GM18867 (cell line): Measurements from ENCODE around the gene ARHGAP32.

Experiments
- ATAC-seq: cut with Tn5 transposase; IDR thresholded peaks from one replicate; pipeline ENCODE4 v1.9.1; 2021; ENCODE audit warnings: mild to moderate bottlenecking, moderate library complexity; ENCODE audit not compliant: unreplicated experiment

Gene ARHGAP32

DNA sequence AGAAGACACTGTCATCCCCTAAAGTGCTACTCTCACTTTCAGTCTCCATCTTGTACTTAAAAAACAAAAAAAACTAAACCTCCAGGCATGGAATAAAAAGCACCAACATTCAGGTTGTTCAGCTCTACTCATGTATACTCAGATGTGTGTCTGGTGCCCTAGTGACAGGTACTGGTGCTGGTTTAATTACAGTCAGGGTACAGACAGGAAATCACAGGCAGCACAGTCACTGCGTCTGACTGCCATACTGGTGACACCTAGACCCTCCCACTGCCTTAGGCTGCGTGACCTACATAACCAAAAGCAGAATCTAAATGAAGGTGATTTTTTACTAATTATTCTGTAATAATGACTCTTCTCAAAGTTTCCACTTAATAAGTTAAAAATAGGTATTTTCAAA is at the start of gene ARHGAP32:
Gene ARHGAP32 (minus strand): TSS at position 176 of the 400 bp plus-strand sequence. CDS start 127 bp downstream, at position 49.
- ATAC-seq: no peak

GRCh38 chr11:129239207-129239606 is 47.1 kb upstream of the ARHGAP32 start:
- no peak for ATAC-seq

- ATAC-seq: no peak
These were observed 45.9 kb upstream of the ARHGAP32 start for GRCh38 chr11:129237880-129238638.

DNA sequence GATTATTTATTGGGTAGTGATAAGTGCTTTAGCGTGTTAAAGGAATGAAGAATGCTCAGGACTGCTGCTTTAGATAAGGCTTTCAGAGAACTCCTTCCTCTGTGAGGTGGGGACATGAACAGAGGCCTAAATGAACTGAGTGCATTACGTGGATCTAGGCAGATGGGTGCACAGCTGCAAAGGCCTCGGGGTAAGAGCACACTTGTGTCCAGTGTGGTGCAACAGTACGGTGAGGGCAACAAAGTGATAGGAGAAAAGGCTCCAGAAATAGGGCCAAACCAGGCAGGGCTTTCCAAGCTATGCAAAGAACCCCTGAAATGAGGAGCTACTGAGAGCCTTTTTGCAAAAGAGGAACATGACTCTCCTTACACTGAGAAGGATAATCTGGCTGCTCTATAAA is 45.3 kb upstream of the ARHGAP32 start:
- ATAC-seq: no peak

DNA sequence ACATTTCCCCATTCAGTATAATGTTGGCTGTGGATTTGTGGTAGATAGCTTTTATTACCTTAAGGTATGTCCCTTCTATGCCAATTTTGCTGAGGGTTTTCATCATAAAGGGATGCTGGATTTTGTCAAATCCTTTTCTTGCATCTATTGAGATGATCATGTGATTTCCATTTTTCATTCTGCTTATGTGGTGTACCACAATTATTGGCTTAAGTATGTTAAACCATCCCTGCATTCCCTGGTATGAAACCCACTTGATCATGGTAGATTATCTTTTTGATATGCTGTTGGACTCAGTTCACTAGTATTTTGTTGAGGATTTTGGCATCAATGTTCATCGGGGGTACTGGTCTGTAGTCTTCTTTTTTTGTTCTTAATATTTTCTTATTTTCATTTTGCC is 44.7 kb upstream of the ARHGAP32 start:
- ATAC-seq: no peak

GRCh38 chr11:129234978-129235377 is 42.9 kb upstream of the ARHGAP32 start:
- no peak for ATAC-seq

GRCh38 chr11:129230006-129230405 is 37.9 kb upstream of the ARHGAP32 start:
- ATAC-seq: no peak

DNA sequence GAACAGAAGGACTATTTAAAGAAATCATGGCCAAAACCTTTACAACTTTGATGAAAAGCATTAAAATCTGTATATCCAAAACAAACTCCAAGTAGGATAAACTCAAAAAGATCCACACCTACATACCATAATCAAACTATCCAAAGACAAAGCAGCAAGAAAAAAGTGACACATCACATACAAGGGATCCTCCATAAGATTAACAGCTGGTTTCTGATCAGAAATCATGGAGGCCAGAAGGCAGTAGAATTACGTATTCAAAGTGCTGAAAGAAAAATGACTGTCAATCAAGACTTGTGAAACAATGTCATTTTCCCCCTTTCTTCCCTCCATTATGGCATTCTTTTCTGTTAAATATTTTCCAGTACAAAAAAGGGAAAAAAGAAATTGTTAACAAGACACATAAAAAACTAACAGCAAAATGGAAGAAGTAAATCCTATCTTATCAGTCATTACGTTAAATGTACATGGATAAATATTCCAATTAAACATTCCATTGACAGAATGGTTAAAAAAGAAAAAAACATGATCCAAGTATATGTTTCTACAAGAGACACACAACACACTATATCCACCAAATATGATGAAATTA is 34.2 kb upstream of the ARHGAP32 start:
- no peak for ATAC-seq

GRCh38 chr11:129225190-129225589 is 33.1 kb upstream of the ARHGAP32 start:
- ATAC-seq: no peak

DNA sequence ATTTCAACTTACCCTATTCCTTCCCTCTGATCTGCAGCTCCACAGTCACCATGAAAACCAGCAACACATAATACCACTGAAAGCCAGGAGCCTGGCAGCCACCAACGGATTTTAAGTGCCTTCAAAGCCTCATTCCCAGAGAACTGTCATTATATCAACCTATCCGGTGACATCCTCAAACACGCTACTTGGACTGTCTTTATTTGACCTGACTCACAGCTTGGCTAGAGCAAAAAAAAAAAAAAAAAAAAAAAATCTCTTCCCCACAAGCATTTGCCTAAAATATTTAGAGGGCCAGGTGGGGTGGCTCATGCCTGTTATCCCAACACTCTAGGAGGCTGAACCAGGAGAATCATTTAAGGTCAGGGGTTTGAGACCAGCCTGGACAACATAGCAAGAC is 32.4 kb upstream of the ARHGAP32 start:
- no peak for ATAC-seq

DNA sequence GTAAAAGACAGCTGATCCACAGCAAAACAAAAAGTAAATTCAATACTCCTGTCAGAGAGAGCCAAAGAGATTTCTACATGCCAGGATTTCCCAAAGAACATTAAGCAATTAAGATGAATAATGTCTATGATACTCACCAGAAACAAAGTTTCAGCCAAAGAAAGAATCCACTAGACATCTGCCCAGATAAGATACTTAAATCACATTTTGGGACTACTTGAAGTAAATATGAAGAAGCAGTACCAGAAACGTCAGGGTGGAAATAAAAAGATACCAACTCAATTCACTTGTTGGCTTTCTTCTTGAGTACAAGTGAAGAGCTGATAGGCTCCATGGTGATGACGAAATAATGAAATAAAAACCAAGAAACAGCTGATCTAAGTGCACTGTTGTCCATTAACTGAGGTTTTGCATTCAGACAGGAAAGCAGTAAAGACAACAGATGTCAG is 31.6 kb upstream of the ARHGAP32 start:
- ATAC-seq: no peak

DNA sequence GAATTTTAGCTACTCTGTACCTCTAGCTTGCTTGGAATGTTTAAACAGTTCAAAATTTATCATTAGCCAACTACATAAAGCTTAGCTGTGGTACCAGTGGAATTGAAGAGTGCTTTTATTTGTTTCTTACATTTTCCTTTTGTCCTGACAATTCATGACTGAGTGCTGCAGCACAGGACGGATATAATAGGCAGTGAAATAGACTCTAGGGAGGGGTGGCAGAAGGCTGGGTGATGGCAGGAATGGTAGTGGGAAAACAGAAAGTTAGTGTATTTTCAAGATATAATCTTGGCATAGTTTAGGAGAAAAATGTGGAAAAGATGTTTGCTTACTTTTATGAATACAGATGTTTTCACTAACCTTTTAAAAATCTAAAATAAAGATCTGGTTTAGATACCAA is 31.1 kb upstream of the ARHGAP32 start:
- no peak for ATAC-seq

DNA sequence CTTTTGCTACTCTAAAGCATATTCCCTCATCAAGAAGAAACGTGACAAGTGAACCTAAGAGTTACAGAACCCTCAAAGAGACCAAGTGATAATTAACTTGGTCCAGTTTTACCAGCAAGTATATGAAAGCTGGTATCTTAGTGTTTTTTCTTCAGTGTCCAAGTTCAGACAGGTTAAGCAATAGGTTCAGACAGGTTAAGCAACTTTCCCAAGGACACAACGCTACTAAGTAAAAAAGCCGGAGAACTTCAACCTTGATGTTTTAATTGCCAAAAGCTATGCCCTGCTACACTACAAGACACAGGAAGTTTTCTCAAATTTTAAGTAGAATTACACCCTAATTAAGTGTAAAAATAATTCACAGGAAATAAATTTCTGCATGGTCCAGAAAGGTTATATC is 30.0 kb upstream of the ARHGAP32 start:
- ATAC-seq: no peak

DNA sequence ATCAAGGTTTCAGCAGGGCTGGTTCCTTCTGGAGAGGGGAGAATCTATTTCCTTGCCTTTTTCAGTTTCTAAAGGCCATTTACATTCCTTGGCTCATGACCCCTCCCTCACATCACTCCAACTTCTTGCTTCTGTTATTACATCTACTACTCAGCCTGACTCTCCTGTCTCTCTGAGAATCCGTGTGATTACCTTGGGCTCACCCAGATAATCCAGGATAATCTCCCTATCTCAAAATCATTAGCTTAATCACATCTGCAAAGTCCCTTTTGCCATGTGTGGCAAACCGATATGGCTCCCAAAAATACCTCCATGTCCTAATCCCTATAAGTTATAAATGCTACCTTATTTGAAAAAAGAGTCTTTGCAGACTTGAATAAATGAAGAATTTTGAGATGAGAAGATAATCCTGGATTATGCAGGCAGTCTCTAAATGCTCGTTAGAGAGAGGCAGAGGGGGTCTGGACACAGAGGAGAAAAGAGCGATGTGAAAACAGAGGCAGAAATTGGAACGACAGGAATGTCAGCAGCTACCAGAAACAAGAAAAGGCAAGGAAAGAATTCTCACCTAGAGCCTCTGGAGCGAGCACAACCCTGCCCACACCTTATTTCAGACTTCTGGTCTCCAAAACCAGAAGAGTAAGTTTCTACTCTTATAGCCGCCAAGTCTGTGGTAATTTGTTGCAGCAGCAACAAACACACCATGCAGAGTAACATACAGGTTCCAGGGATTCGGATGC is 23.6 kb upstream of the ARHGAP32 start:
- no peak for ATAC-seq

DNA sequence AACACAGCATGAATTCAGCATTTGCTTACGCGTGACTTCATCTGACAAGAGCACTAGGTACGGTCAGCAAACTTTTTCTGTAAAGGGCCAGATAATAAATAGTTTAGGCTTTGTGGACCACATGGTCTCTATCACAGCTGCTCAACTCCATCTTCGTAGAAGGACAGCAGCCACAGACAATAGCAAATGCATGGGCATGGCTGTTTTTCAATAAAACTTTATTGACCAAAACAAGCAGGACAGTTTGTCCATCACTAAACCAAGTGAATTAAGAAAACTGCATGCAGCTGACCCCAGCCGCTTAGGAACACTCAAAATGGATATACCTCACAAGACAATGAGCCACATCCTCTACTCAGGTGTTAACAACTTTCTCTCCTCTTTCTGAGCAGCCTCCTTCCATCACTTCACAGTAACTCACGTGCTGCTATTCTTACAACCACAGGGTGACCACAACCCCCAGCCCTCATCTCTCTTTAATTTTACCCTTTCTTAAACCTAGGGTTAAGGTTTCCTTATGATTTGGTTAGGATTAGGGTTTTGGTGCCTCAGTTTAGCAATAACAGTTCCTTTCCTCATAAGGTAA is 22.7 kb upstream of the ARHGAP32 start:
- ATAC-seq: no peak

DNA sequence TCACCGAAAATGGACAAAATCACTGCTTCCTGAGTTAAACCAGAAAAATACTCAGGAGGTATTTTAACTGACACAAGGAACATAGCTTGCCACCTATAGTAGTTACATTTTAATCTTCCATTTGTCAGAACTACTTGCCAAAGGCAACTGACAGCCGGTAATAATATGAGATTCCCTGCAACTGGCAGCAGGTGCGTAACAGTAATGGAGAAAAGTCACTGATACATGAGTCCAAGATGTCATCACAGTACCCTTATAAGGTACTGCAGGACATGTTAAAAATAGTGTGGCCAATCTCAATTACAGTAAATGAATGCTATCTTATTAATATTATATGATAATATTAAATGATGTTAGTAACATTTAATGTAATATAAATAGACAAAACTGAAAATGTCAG is 21.1 kb upstream of the ARHGAP32 start:
- no peak for ATAC-seq

DNA sequence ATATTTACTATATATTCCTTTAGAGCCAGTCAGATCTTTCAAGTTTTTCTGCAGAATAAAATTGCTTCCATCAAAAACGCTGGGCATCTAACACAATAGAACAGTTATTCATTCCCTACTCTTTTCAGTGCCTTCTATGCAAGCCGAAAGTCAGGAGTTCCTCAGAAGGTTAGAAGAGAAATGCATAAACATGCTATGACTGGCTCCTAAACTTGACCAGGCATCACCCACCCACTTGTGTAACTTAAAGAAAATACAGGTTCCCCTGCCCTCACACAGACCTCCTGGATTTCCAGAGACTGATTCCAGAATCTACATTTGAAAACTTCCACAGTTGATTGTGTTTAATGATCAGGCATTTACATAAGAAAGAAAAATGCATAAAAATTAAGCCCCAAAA is 19.3 kb upstream of the ARHGAP32 start:
- ATAC-seq: no peak

GRCh38 chr11:129210831-129211181 is 18.7 kb upstream of the ARHGAP32 start:
- ATAC-seq: no peak

GRCh38 chr11:129209891-129210830 is 18.0 kb upstream of the ARHGAP32 start:
- no peak for ATAC-seq

DNA sequence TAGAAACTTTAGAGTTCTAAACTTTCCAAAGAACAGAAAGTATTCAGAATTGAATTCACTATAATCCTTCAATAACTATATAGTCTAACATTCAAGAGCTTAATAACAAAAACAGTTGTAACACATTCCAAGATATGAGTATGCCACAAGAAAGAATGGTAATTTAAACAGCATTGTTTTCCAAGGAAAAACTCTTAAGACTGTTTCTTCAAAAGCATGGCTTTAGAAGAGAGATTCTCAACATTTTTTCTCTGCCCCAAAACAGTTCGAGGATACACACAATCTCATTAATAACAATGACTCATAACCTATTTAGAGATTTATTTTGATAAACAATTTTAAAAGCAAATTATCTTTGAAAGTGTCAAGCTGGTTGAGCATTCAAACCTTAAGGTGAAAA is 16.7 kb upstream of the ARHGAP32 start:
- no peak for ATAC-seq
